SK-N-SH (cell line): ENCODE results near the gene SYNE2. TPM values are rescaled to one million over a fixed set of nuclear protein-coding genes. Genes with fewer than 3 reads are reported as not detected.

Experiments
- CTCF ChIA-PET: fragments of 300-600, 350-600 bp; formaldehyde crosslinking; extraction: SDS; loops from one replicate; lab custom pipeline; 2021; lab: Yijun Ruan, JAX
- POLR2A ChIA-PET: fragments of 350-600 bp; sonication (Branson Sonifier 250); formaldehyde crosslinking; extraction: SDS; loops from one replicate; lab custom pipeline; 2020; ENCODE audit warnings: antibody characterized with exemption, inconsistent platforms; lab: Yijun Ruan, JAX
- DNase-seq: peaks from one replicate; pipeline ENCODE4 v3.0.0; 2012
- H2AFZ ChIP-seq: fragments of 200-600 bp; sonication (generic); 2 replicates; pipeline ENCODE4 v1.8.1; 2016; ENCODE audit warnings: antibody characterized with exemption, mild to moderate bottlenecking, low read depth
- H3F3A ChIP-seq: fragments of 200-600 bp; sonication (generic); replicated peaks from 2 replicates; pipeline ENCODE3; 2016; ENCODE audit warnings: antibody characterized with exemption, mild to moderate bottlenecking; ENCODE audit not compliant: insufficient read depth
- H3K27ac ChIP-seq, 2 experiments: fragments of 200-500 bp in 1 of 2; fragments of 200-600 bp in 1 of 2; sonication (Bioruptor generic) in 1 of 2; sonication (generic), shearing (Covaris generic) in 1 of 2; 2 replicates each; pipeline versions ENCODE4 v1.5.1 to v1.6.1; 2014 to 2016; ENCODE audit warnings: low read depth in 2 of 2, inconsistent platforms in 1 of 2, low read length in 1 of 2, mild to moderate bottlenecking in 1 of 2, mixed read lengths in 1 of 2
- H3K27me3 ChIP-seq: fragments of 200-600 bp; sonication (generic), shearing (Covaris generic); 2 replicates; pipeline ENCODE4 v1.6.1; 2016; ENCODE audit warnings: mixed run types; ENCODE audit not compliant: insufficient read depth
- H3K36me3 ChIP-seq, 2 experiments: fragments of 200-500 bp in 1 of 2; fragments of 200-600 bp in 1 of 2; sonication (Bioruptor generic) in 1 of 2; sonication (generic) in 1 of 2; replicated peaks in 1 of 2; 2 replicates each; pipeline versions ENCODE3 to v1.5.1; 2014 to 2016; ENCODE audit warnings: low read length in 1 of 2, mild to moderate bottlenecking in 1 of 2; ENCODE audit not compliant: insufficient read depth in 2 of 2, control insufficient read depth in 1 of 2
- H3K4me1 ChIP-seq, 2 experiments: fragments of 200-500 bp in 1 of 2; fragments of 200-600 bp in 1 of 2; sonication (Bioruptor generic) in 1 of 2; sonication (generic), shearing (Covaris generic) in 1 of 2; 2 replicates each; pipeline versions ENCODE4 v1.5.1 to v1.6.1; 2014 to 2016; ENCODE audit warnings: low read depth in 1 of 2, low read length in 1 of 2, mixed run types in 1 of 2; ENCODE audit not compliant: insufficient read depth in 2 of 2, control insufficient read depth in 1 of 2
- H3K4me2 ChIP-seq: fragments of 200-600 bp; sonication (generic), shearing (Covaris generic); 2 replicates; pipeline ENCODE4 v1.6.1; 2017; ENCODE audit warnings: mixed run types
- H3K4me3 ChIP-seq, 2 experiments: fragments of 200-500 bp in 1 of 2; fragments of 200-600 bp in 1 of 2; sonication (Bioruptor generic) in 1 of 2; sonication (generic), shearing (Covaris generic) in 1 of 2; 2 replicates each; pipeline versions ENCODE4 v1.5.1 to v1.8.1; 2014 to 2016; ENCODE audit warnings: low read depth in 2 of 2, inconsistent platforms in 1 of 2, low read length in 1 of 2, mild to moderate bottlenecking in 1 of 2, mixed read lengths in 1 of 2, moderate library complexity in 1 of 2
- H3K79me2 ChIP-seq: fragments of 200-600 bp; sonication (generic); 2 replicates; pipeline ENCODE4 v1.8.1; 2017; ENCODE audit warnings: mild to moderate bottlenecking; ENCODE audit not compliant: insufficient read depth
- H3K9ac ChIP-seq: fragments of 200-600 bp; sonication (generic); 2 replicates; pipeline ENCODE4 v1.6.1; 2017; ENCODE audit warnings: mixed run types
- H3K9me2 ChIP-seq: fragments of 200-600 bp; sonication (generic); 2 replicates; pipeline ENCODE4 v1.6.1; 2017; ENCODE audit warnings: mixed run types
- H3K9me3 ChIP-seq: fragments of 200-600 bp; sonication (generic); 2 replicates; pipeline ENCODE4 v1.6.1; 2017; ENCODE audit warnings: mixed run types, mild to moderate bottlenecking, moderate library complexity
- H4K20me1 ChIP-seq: fragments of 200-600 bp; sonication (generic); 2 replicates; pipeline ENCODE4 v1.6.1; 2017; ENCODE audit warnings: mild to moderate bottlenecking, mixed run types; ENCODE audit not compliant: insufficient read depth
- ELF1 ChIP-seq: IDR thresholded peaks from 2 replicates; pipeline ENCODE4 v1.4.0; 2012
- EZH2phosphoT487 ChIP-seq: fragments of 200-600 bp; sonication (generic); IDR thresholded peaks from 2 replicates; pipeline ENCODE4 v1.6.1; 2017; ENCODE audit warnings: low read depth, mixed run types, mild to moderate bottlenecking, antibody characterized with exemption, moderate library complexity, borderline replicate concordance
- FOSL2 ChIP-seq: IDR thresholded peaks from 2 replicates; pipeline ENCODE4 v1.4.0; 2012; ENCODE audit warnings: low read depth, mild to moderate bottlenecking, moderate library complexity, borderline replicate concordance
- GABPA ChIP-seq: IDR thresholded peaks from 2 replicates; pipeline ENCODE4 v1.4.0; 2012; ENCODE audit warnings: low read depth, mild to moderate bottlenecking
- JUND ChIP-seq: IDR thresholded peaks from 2 replicates; pipeline ENCODE4 v1.4.0; 2012
- MXI1 ChIP-seq: IDR thresholded peaks from 2 replicates; pipeline ENCODE4 v1.6.1; 2012; ENCODE audit warnings: mild to moderate bottlenecking, low read depth, low read length, improper control_type of control experiment
- NFIC ChIP-seq: IDR thresholded peaks from 2 replicates; pipeline ENCODE4 v1.4.0; 2012; ENCODE audit warnings: borderline replicate concordance
- RAD21 ChIP-seq: IDR thresholded peaks from 2 replicates; pipeline ENCODE4 v1.6.1; 2012; ENCODE audit warnings: mild to moderate bottlenecking, low read length
- RCOR1 ChIP-seq: fragments of 150-350 bp; IDR thresholded peaks from 2 replicates; pipeline ENCODE4 v1.6.1; 2017; ENCODE audit warnings: antibody characterized with exemption, low read length
- RFX5 ChIP-seq: IDR thresholded peaks from 2 replicates; pipeline ENCODE4 v1.6.1; 2012; ENCODE audit warnings: mild to moderate bottlenecking, improper control_type of control experiment, low read length
- RXRA ChIP-seq: IDR thresholded peaks from 2 replicates; pipeline ENCODE4 v1.4.0; 2012; ENCODE audit warnings: low read depth, mild to moderate bottlenecking, borderline replicate concordance
- SIN3A ChIP-seq: IDR thresholded peaks from 2 replicates; pipeline ENCODE4 v1.6.1; 2012; ENCODE audit warnings: low read depth, mild to moderate bottlenecking, low read length, moderate library complexity, borderline replicate concordance
- SMC3 ChIP-seq: IDR thresholded peaks from 2 replicates; pipeline ENCODE4 v1.6.1; 2012; ENCODE audit warnings: low read depth, low read length, improper control_type of control experiment
- TCF12 ChIP-seq: IDR thresholded peaks from 2 replicates; pipeline ENCODE4 v1.4.0; 2012
- TEAD4 ChIP-seq: IDR thresholded peaks from 2 replicates; pipeline ENCODE4 v1.4.0; 2012; ENCODE audit warnings: mild to moderate bottlenecking, borderline replicate concordance; ENCODE audit not compliant: insufficient read depth
- WGBS: methylation state at CpG from one replicate; pipeline ENCODE4 v1.1.6; 2017; ENCODE audit warnings: low lambda C conversion rate; 5-methylcytosine and 5-hydroxymethylcytosine counted together
- polyA plus RNA-seq, 3 experiments: library from polyadenylated mRNA; depleted of rRNA; stranded (reverse); fragments of >200 nt; gene quantifications; 2 replicates each; pipeline ENCODE4 v1.2.3, GENCODE V29; 2012
- TF ChIP-seq, protein P1 (sequence below): IDR thresholded peaks from 2 replicates; pipeline ENCODE4 v1.6.1; 2012; ENCODE audit warnings: mild to moderate bottlenecking, low read depth, low read length, moderate library complexity
- TF ChIP-seq, protein P2 (sequence below): IDR thresholded peaks from 2 replicates; pipeline ENCODE4; 2012
- TF ChIP-seq, protein P3 (sequence below): fragments of 150-350 bp; IDR thresholded peaks from 2 replicates; pipeline ENCODE4 v1.6.1; 2016; ENCODE audit warnings: mild to moderate bottlenecking, low read depth, low read length
- TF ChIP-seq, protein P4 (sequence below): IDR thresholded peaks from 2 replicates; pipeline ENCODE4 v1.4.0; 2012; ENCODE audit warnings: low read depth, borderline replicate concordance
- TF ChIP-seq, protein P5 (sequence below): IDR thresholded peaks from 2 replicates; pipeline ENCODE4 v1.4.0; 2012; ENCODE audit warnings: low read depth, borderline replicate concordance

Gene SYNE2
- polyA plus RNA-seq, 1 of the 3 experiments (the other 2 are of a cell fraction) = 7.1 TPM

DNA sequence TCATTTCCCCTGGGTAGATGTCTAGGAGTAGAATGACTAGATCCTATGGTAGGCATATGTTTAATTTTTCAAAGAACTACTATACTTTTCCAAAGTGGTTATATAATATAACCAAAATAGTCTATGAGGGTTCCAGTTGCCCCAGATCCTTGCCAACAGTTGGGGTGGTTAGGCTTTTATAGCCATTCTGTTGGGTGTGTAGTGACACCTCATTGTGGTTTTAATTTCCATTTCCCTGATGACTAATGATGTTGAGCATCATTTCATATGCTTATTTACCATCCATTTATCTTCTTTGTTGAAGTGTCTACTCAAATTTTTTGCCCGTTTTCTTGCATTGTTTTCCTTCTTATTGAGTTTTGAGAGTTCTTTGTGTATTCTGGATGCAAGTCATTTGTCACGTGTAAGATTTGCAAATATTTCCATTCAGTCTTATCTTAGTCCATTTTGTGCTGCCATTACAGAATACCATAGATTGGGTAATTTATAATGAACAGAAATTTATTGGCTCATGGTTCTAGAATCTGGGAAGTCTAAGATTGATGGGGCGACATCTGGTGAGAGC, 4.7 kb downstream of the SYNE2 start:
- H3K4me3 ChIP-seq = no peak overlapping the region
- H4K20me1 ChIP-seq = no peaks in the 10 kb centered on the region
- no peaks in the 10 kb centered on the region for H3K9me3 ChIP-seq
- no peaks in the 10 kb centered on the region for H3K36me3 ChIP-seq
- no peak overlapping the region for H3K27ac ChIP-seq
- DNase-seq = no peak
- no peaks in the 10 kb centered on the region for H3K9me2 ChIP-seq
- 91% methylated on average over 3 of the region's 3 CpGs for WGBS
- no peak overlapping the region for H3K9ac ChIP-seq
- ChIA-PET POLR2A (no interaction called here), CTCF (no interaction called here)
- H3K4me2 ChIP-seq = no peak overlapping the region
- TF ChIP-seq ELF1 (no peak), SIN3A (no peak), RAD21 (no peak), RXRA (no peak), MXI1 (no peak), NFIC (no peak), JUND (no peak)
- TF ChIP-seq, protein P1, sequence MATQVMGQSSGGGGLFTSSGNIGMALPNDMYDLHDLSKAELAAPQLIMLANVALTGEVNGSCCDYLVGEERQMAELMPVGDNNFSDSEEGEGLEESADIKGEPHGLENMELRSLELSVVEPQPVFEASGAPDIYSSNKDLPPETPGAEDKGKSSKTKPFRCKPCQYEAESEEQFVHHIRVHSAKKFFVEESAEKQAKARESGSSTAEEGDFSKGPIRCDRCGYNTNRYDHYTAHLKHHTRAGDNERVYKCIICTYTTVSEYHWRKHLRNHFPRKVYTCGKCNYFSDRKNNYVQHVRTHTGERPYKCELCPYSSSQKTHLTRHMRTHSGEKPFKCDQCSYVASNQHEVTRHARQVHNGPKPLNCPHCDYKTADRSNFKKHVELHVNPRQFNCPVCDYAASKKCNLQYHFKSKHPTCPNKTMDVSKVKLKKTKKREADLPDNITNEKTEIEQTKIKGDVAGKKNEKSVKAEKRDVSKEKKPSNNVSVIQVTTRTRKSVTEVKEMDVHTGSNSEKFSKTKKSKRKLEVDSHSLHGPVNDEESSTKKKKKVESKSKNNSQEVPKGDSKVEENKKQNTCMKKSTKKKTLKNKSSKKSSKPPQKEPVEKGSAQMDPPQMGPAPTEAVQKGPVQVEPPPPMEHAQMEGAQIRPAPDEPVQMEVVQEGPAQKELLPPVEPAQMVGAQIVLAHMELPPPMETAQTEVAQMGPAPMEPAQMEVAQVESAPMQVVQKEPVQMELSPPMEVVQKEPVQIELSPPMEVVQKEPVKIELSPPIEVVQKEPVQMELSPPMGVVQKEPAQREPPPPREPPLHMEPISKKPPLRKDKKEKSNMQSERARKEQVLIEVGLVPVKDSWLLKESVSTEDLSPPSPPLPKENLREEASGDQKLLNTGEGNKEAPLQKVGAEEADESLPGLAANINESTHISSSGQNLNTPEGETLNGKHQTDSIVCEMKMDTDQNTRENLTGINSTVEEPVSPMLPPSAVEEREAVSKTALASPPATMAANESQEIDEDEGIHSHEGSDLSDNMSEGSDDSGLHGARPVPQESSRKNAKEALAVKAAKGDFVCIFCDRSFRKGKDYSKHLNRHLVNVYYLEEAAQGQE = no peak
- TF ChIP-seq, protein P2, sequence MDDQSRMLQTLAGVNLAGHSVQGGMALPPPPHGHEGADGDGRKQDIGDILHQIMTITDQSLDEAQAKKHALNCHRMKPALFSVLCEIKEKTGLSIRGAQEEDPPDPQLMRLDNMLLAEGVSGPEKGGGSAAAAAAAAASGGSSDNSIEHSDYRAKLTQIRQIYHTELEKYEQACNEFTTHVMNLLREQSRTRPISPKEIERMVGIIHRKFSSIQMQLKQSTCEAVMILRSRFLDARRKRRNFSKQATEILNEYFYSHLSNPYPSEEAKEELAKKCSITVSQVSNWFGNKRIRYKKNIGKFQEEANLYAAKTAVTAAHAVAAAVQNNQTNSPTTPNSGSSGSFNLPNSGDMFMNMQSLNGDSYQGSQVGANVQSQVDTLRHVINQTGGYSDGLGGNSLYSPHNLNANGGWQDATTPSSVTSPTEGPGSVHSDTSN = no peak
- peaks cover 4 to 19% of the 10 kb centered on the region in 2 experiments; a peak in 3 of 4 replicates for H3K4me1 ChIP-seq
- H2AFZ ChIP-seq = no peak overlapping the region
- no peaks in the 10 kb centered on the region for H3F3A ChIP-seq
- H3K79me2 ChIP-seq = peaks cover 27% of the 10 kb centered on the region
- H3K27me3 ChIP-seq = no peaks in the 10 kb centered on the region

DNA sequence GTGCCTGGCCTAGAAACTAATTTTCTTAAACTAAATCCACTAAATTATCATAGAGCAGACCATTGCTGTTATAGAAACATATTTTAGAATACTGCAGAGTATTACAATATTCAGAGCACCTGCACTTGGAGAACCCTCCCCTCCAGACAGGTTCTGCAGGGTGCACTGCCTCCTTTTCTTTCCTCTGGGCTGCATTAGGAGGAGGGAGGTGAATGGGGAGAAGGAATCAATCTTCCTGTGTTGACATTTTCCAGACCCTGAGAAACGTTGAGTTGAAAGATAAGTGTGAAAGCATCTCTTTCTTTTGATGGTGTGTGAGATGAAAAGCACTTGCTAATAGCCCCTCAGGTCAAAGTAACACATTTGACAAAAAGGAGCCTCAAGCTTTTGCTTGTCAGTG, 7.3 kb downstream of the SYNE2 start:
- Histone ChIP-seq H3K9ac (no peak overlapping the region), H3K36me3 (no peaks in the 10 kb centered on the region), H4K20me1 (no peaks in the 10 kb centered on the region), H3K4me1 (peaks cover 10 to 11% of the 10 kb centered on the region in 2 experiments; a peak in 2 of 4 replicates), H3K4me3 (no peak overlapping the region), H3K79me2 (peaks cover 21% of the 10 kb centered on the region; the same call in 1 of the 2 replicates), H3K27me3 (no peaks in the 10 kb centered on the region), H3K27ac (no peak overlapping the region), H3K4me2 (no peak overlapping the region), H2AFZ (no peak overlapping the region), H3K9me3 (no peaks in the 10 kb centered on the region), H3F3A (no peaks in the 10 kb centered on the region), H3K9me2 (no peaks in the 10 kb centered on the region)
- CTCF ChIA-PET = no interaction called here
- POLR2A ChIA-PET = no interaction called here
- WGBS = 0% methylated on average over 1 of the region's 1 CpG
- DNase-seq = no peak
- no peak for TF ChIP-seq GABPA
- no peak for TF ChIP-seq FOSL2
- TF ChIP-seq TCF12 = no peak
- TF ChIP-seq RFX5 = no peak
- no peak for TF ChIP-seq EZH2phosphoT487
- TF ChIP-seq, protein P3, sequence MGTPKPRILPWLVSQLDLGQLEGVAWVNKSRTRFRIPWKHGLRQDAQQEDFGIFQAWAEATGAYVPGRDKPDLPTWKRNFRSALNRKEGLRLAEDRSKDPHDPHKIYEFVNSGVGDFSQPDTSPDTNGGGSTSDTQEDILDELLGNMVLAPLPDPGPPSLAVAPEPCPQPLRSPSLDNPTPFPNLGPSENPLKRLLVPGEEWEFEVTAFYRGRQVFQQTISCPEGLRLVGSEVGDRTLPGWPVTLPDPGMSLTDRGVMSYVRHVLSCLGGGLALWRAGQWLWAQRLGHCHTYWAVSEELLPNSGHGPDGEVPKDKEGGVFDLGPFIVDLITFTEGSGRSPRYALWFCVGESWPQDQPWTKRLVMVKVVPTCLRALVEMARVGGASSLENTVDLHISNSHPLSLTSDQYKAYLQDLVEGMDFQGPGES = no peak
- no peak for TF ChIP-seq RCOR1
- TF ChIP-seq ELF1 = no peak
- no peak for TF ChIP-seq SMC3
- TF ChIP-seq TEAD4 = no peak
- TF ChIP-seq, protein P4, sequence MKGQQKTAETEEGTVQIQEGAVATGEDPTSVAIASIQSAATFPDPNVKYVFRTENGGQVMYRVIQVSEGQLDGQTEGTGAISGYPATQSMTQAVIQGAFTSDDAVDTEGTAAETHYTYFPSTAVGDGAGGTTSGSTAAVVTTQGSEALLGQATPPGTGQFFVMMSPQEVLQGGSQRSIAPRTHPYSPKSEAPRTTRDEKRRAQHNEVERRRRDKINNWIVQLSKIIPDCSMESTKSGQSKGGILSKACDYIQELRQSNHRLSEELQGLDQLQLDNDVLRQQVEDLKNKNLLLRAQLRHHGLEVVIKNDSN = no peak
- TF ChIP-seq MXI1 = no peak
- TF ChIP-seq, protein P5, sequence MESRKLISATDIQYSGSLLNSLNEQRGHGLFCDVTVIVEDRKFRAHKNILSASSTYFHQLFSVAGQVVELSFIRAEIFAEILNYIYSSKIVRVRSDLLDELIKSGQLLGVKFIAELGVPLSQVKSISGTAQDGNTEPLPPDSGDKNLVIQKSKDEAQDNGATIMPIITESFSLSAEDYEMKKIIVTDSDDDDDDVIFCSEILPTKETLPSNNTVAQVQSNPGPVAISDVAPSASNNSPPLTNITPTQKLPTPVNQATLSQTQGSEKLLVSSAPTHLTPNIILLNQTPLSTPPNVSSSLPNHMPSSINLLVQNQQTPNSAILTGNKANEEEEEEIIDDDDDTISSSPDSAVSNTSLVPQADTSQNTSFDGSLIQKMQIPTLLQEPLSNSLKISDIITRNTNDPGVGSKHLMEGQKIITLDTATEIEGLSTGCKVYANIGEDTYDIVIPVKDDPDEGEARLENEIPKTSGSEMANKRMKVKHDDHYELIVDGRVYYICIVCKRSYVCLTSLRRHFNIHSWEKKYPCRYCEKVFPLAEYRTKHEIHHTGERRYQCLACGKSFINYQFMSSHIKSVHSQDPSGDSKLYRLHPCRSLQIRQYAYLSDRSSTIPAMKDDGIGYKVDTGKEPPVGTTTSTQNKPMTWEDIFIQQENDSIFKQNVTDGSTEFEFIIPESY = no peak
